IMR-90 (cell line): ENCODE data around the gene MIEF2. TPM values are rescaled to one million over a fixed set of nuclear protein-coding genes. Genes with fewer than 3 reads are reported as not detected.

ENCODE experiments used
- ATAC-seq: fragments of 200-7000 bp; cut with Tn5 transposase; 2 replicates; pipeline ENCODE4 v1.9.1; 2020; ENCODE audit warnings: low read depth, mild to moderate bottlenecking, moderate library complexity
- BruUV-seq: library from RNA; stranded (reverse); fragments of 400-500 nt; replicated peaks from 2 replicates; lab custom pipeline; 2021; lab: Mats Ljungman, UMichigan
- CTCF ChIA-PET: fragments of 300-600 bp; formaldehyde crosslinking; extraction: SDS; loops from one replicate; lab custom pipeline; 2021; ENCODE audit warnings: antibody characterized with exemption; lab: Yijun Ruan, JAX
- POLR2A ChIA-PET: fragments of 300-600 bp; sonication (Branson Sonifier 250); formaldehyde crosslinking; loops from one replicate; lab custom pipeline; 2022; ENCODE audit warnings: antibody characterized with exemption; ENCODE audit not compliant: unreplicated experiment; lab: Charles Lee
- DNase-seq: peaks from one replicate; pipeline ENCODE4 v3.0.0; 2013
- H2AFZ ChIP-seq: replicated peaks from 2 replicates; pipeline ENCODE3; 2013; ENCODE audit warnings: low read length, mild to moderate bottlenecking; ENCODE audit not compliant: poor library complexity
- H2AK5ac ChIP-seq: 2 replicates; pipeline ENCODE4 v1.6.1; 2013; ENCODE audit warnings: low read depth, low read length, inconsistent platforms
- H2AK9ac ChIP-seq: replicated peaks from 2 replicates; pipeline ENCODE3; 2013; ENCODE audit warnings: mild to moderate bottlenecking, low read depth, low read length, moderate library complexity; ENCODE audit not compliant: poor library complexity
- H2BK120ac ChIP-seq: 2 replicates; pipeline ENCODE4 v1.6.1; 2013; ENCODE audit warnings: low read depth, low read length, inconsistent platforms
- H2BK15ac ChIP-seq: 3 replicates; pipeline ENCODE4 v1.6.1; 2013; ENCODE audit warnings: low read depth, low read length, inconsistent platforms
- H2BK20ac ChIP-seq: 2 replicates; pipeline ENCODE4 v1.6.1; 2013; ENCODE audit warnings: low read depth, mild to moderate bottlenecking, inconsistent platforms, low read length, moderate library complexity
- H2BK5ac ChIP-seq: 2 replicates; pipeline ENCODE4 v1.6.1; 2013; ENCODE audit warnings: mild to moderate bottlenecking, low read depth, low read length, inconsistent platforms; ENCODE audit not compliant: poor library complexity, severe bottlenecking
- H3K14ac ChIP-seq: replicated peaks from 2 replicates; pipeline ENCODE4 v1.6.1; 2013; ENCODE audit warnings: low read depth, low read length, inconsistent platforms
- H3K18ac ChIP-seq: 2 replicates; pipeline ENCODE4 v1.6.1; 2013; ENCODE audit warnings: low read depth, low read length, control low read depth
- H3K23ac ChIP-seq: 2 replicates; pipeline ENCODE4 v1.6.1; 2013; ENCODE audit warnings: low read depth, low read length, inconsistent platforms
- H3K27ac ChIP-seq: 2 replicates; pipeline ENCODE4 v1.5.1; 2013; ENCODE audit warnings: mild to moderate bottlenecking, control low read depth, low read length; ENCODE audit not compliant: insufficient read depth
- H3K27me3 ChIP-seq: 2 replicates; pipeline ENCODE4 v1.6.1; 2013; ENCODE audit warnings: low read length; ENCODE audit not compliant: control insufficient read depth, insufficient read depth
- H3K36me3 ChIP-seq: 2 replicates; pipeline ENCODE4 v1.6.1; 2013; ENCODE audit warnings: low read length, mixed read lengths; ENCODE audit not compliant: control insufficient read depth, insufficient read depth
- H3K4ac ChIP-seq: 2 replicates; pipeline ENCODE4 v1.6.1; 2013; ENCODE audit warnings: low read depth, low read length, inconsistent platforms
- H3K4me1 ChIP-seq: 2 replicates; pipeline ENCODE4 v1.6.1; 2013; ENCODE audit warnings: low read length, mixed read lengths; ENCODE audit not compliant: control insufficient read depth, insufficient read depth
- H3K4me2 ChIP-seq: 2 replicates; pipeline ENCODE4 v1.6.1; 2013; ENCODE audit warnings: low read depth, mild to moderate bottlenecking, control low read depth, low read length, moderate library complexity
- H3K4me3 ChIP-seq: 2 replicates; pipeline ENCODE4 v1.5.1; 2013; ENCODE audit warnings: low read depth, mild to moderate bottlenecking, control low read depth, low read length, moderate library complexity; ENCODE audit not compliant: insufficient read depth
- H3K56ac ChIP-seq: 2 replicates; pipeline ENCODE4 v1.6.1; 2013; ENCODE audit warnings: low read length, inconsistent platforms; ENCODE audit not compliant: insufficient read depth; ENCODE audit errors: extremely low read depth
- H3K79me1 ChIP-seq, 2 experiments: 2 replicates each; pipeline ENCODE4 v1.6.1; 2013; ENCODE audit warnings: low read length in 2 of 2, inconsistent platforms in 1 of 2, low read depth in 1 of 2
- H3K9ac ChIP-seq: 2 replicates; pipeline ENCODE4 v1.6.1; 2013; ENCODE audit warnings: low read depth, low read length, control low read depth
- H3K9me1 ChIP-seq: 2 replicates; pipeline ENCODE4 v1.6.1; 2013; ENCODE audit warnings: low read length, inconsistent platforms; ENCODE audit not compliant: insufficient read depth
- H3K9me3 ChIP-seq: 2 replicates; pipeline ENCODE4 v1.6.1; 2013; ENCODE audit warnings: low read length; ENCODE audit not compliant: control insufficient read depth, insufficient read depth
- H4K20me1 ChIP-seq: 2 replicates; pipeline ENCODE4 v1.6.1; 2013; ENCODE audit warnings: low read length, inconsistent platforms; ENCODE audit not compliant: insufficient read depth
- H4K5ac ChIP-seq: 2 replicates; pipeline ENCODE4 v1.6.1; 2013; ENCODE audit warnings: mild to moderate bottlenecking, low read depth, low read length, control low read depth
- H4K8ac ChIP-seq, 2 experiments: 2 replicates each; pipeline ENCODE4 v1.6.1; 2013; ENCODE audit warnings: low read depth in 2 of 2, low read length in 2 of 2, control low read depth in 1 of 2, inconsistent platforms in 1 of 2
- H4K91ac ChIP-seq: 2 replicates; pipeline ENCODE4 v1.6.1; 2013; ENCODE audit warnings: low read depth, low read length, inconsistent platforms; ENCODE audit not compliant: insufficient read depth
- CHD1 ChIP-seq: IDR thresholded peaks from 2 replicates; pipeline ENCODE4 v1.6.1; 2012; ENCODE audit warnings: low read depth, low read length, improper control_type of control experiment
- FOS ChIP-seq: fragments of 150-350 bp; IDR thresholded peaks from 2 replicates; pipeline ENCODE4 v1.6.1; 2016; ENCODE audit warnings: low read depth, low read length
- MAFK ChIP-seq: IDR thresholded peaks from 2 replicates; pipeline ENCODE4 v1.6.1; 2012; ENCODE audit warnings: low read depth, low read length, improper control_type of control experiment
- MXI1 ChIP-seq: IDR thresholded peaks from 2 replicates; pipeline ENCODE4 v1.6.1; 2012; ENCODE audit warnings: low read depth, mild to moderate bottlenecking, low read length, moderate library complexity, borderline replicate concordance
- NFE2L2 ChIP-seq: fragments of 150-350 bp; IDR thresholded peaks from 2 replicates; pipeline ENCODE4 v1.6.1; 2016; ENCODE audit warnings: low read depth, mild to moderate bottlenecking, low read length
- RAD21 ChIP-seq: IDR thresholded peaks from 2 replicates; pipeline ENCODE4 v1.6.1; 2012; ENCODE audit warnings: low read length, improper control_type of control experiment
- WGBS, 2 experiments: methylation state at CpG; one replicate each; pipeline versions ENCODE4 v1.1.5 to v1.1.7; 2013; ENCODE audit warnings: missing lambda C conversion rate in 2 of 2; ENCODE audit not compliant: insufficient read length in 1 of 2; ENCODE audit errors: extremely low coverage in 2 of 2; 5-methylcytosine and 5-hydroxymethylcytosine counted together
- dilution Hi-C: fragments of 300-500 bp; cut with HindIII; formaldehyde crosslinking; loops from one replicate; pipeline ENCODE4 v1.14.3; 2018; ENCODE audit warnings: low sequenced_read_pairs; ENCODE audit not compliant: unreplicated experiment
- in situ Hi-C: fragments of 300-500 bp; cut with MboI; formaldehyde crosslinking; loops from 3 replicates; pipeline ENCODE4 v1.14.3; 2019; ENCODE audit warnings: low sequenced_read_pairs, inconsistent platforms, mixed read lengths
- intact Hi-C: fragments of 100-400 bp; cut with micrococcal nuclease; formaldehyde crosslinking; loops from 2 replicates; pipeline ENCODE4 v1.10.0; 2022
- polyA plus RNA-seq, 3 experiments: library from polyadenylated mRNA; depleted of rRNA; stranded (reverse); fragments of >200 nt; gene quantifications; 2 replicates each; pipeline ENCODE4 v1.2.3, GENCODE V29; 2012; ENCODE audit warnings: low replicate concordance in 1 of 3
- total RNA-seq: library from RNA; depleted of rRNA; stranded (reverse); fragments of >200 nt; gene quantifications from 2 replicates; pipeline ENCODE4 v1.2.3, GENCODE V29; 2012

The MIEF2 gene
- total and polyA plus RNA-seq, 2 of the 4 experiments (the other 2 are of a cell fraction), result 9.1 to 26.6 TPM

DNA sequence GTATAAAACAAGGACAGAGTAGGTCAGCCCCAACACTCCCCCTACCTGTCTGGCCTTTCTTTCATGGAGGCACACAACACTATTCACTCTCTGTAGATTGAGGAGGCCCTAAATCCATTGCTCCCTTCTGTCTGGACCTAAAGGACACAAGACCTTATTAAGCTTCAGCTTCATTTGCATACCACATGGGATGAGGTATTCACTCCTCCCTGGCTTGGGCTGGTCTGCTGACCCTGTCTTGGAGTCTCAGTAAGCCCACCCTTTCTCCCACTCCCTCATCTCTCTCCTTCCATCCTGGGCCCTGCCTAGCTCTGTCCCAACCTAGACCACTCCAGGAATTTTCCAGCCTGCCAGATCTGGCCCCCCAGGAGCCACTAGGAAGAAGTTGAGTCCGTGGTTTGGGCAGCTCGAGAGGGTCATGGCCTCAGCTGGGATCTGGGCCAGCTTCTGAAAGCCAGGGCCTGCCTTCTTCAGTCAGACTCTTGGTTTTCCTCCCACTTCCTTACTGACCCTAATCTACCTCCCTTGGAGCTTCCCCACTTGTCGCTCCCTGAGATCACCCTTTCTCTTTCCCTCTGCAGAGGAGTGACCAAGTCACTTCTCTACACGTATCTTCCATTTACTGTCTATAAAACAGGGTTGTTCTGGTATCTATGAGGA is 41.6 kb upstream of the MIEF2 start (continued):
- TF ChIP-seq RAD21, result no peak

DNA sequence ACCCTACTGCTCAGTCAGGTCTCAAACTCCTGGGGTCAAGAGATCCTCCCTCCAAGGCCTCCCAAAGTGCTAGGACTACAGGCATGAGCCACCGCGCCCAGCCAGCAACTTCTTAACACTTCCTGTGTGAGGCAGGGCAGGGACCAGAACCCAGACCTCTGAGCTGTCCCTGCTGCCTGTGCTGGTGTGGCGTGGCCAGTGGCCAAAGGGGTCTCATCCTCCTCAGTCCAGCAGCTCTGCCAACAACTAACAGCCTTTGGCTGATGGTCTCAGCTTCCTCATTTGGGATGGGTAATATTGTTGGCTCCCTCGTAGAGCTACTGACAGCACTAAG is 36.4 kb upstream of the MIEF2 start:
- TF ChIP-seq MXI1, result no peak
- TF ChIP-seq NFE2L2, result no peak
- TF ChIP-seq FOS, result no peak
- no peak for TF ChIP-seq CHD1
- no peak for TF ChIP-seq RAD21
- TF ChIP-seq MAFK, result no peak
- Histone ChIP-seq H4K20me1 (peaks cover 24% of the 10 kb centered on the region), H3K18ac (no peak overlapping the region), H3K9ac (no peak overlapping the region), H3K4me3 (no peak overlapping the region), H2AK5ac (peak overlapping the region; percentile 83; the same call in 1 of the 2 replicates), H4K91ac (peak overlapping the region; percentile 77; the same call in 1 of the 2 replicates), H2AFZ (peak overlapping the region; percentile 96), H3K56ac (no peak overlapping the region), H3K27me3 (no peaks in the 10 kb centered on the region), H3K79me1 (peaks cover 16 to 36% of the 10 kb centered on the region in 2 experiments), H2BK15ac (no peak overlapping the region), H3K23ac (no peak overlapping the region; the same call in 1 of the 2 replicates), H4K8ac (peak overlapping the region; percentile 95 to 98), H3K4ac (peak overlapping the region; percentile 87), H4K5ac (peak overlapping the region; percentile 92), H3K36me3 (no peaks in the 10 kb centered on the region), H2AK9ac (peak overlapping the region; percentile 97), H2BK120ac (peak overlapping the region; percentile 19; the same call in 1 of the 2 replicates), H3K9me3 (no peaks in the 10 kb centered on the region), H3K9me1 (peaks cover 28% of the 10 kb centered on the region), H3K4me2 (no peak overlapping the region), H3K14ac (0 out of 2 replicates have a peak overlapping the region, but pooled peaks have one; percentile 90), H3K4me1 (peaks cover 26% of the 10 kb centered on the region), H2BK5ac (peak overlapping the region; percentile 6), H3K27ac (no peak overlapping the region), H2BK20ac (no peak overlapping the region)
- in situ Hi-C loops, result no loop called here
- 80% methylated on average over 1 of the region's 4 CpGs; no CpG with 5 or more reads in 1 of the 2 experiments for WGBS, 2 experiments
- ChIA-PET CTCF (interaction anchor here (0.6 kb wide), 1 partner anchor 100 kb away, joined by 3 read pairs; no protein-coding TSS in a partner anchor), POLR2A (interaction anchor here (1.3 kb wide), 1 partner anchor 40 kb away, joined by 3 read pairs; the partner anchor contains the start of gene ALKBH5)
- ATAC-seq (no peak), DNase-seq (no peak)
- no TSS peak for BruUV-seq
- intact Hi-C loops, result loop anchor here (2.0 kb wide), 1 partner anchor 35 kb away; the partner anchor contains the start of gene FLII
- dilution Hi-C loops, result no loop called here
